Measurements from ENCODE around the gene HNRNPL.
A peak's percentile ranks its signal among the peaks of the same experiment; 100 is the strongest.
"Not testable (repeated sequence)": the region's sequence is repeated elsewhere in the genome, so short reads cannot be mapped to it uniquely, and the experiment has no call there.

The HNRNPL gene
- total RNA-seq, result 76.7 to 166 (median 112) reads per million in 17 experiments

GRCh38 chr19:38849860-38850435 is at the start of gene HNRNPL:
Gene HNRNPL, minus strand, starts transcription at chr19:38849986. Its CDS starts 20 bp downstream, at chr19:38849966.
- DNase-seq, result peak; percentile 100

GRCh38 chr19:38898788-38899446 is 49.1 kb upstream of the HNRNPL start:
- peak; percentile 14 to 45 (median 40) for DNase-seq

GRCh38 chr19:38894968-38895367 is 45.2 kb upstream of the HNRNPL start:
- no peak for DNase-seq

- no peak for DNase-seq
Measured at GRCh38 chr19:38893341-38893771, 43.6 kb upstream of the HNRNPL start.

GRCh38 chr19:38892841-38893240 is 43.1 kb upstream of the HNRNPL start:
- no peak for DNase-seq

- DNase-seq, result no peak
Measured at GRCh38 chr19:38891771-38892170, 42.0 kb upstream of the HNRNPL start.

GRCh38 chr19:38890686-38891085 is 40.9 kb upstream of the HNRNPL start:
- no peak for DNase-seq

GRCh38 chr19:38889803-38890202 is 40.0 kb upstream of the HNRNPL start:
- DNase-seq, result no peak

GRCh38 chr19:38888876-38889275 is 39.1 kb upstream of the HNRNPL start:
- DNase-seq, result no peak

GRCh38 chr19:38884691-38885090 is 34.9 kb upstream of the HNRNPL start:
- DNase-seq, result not testable (repeated sequence)

DNA sequence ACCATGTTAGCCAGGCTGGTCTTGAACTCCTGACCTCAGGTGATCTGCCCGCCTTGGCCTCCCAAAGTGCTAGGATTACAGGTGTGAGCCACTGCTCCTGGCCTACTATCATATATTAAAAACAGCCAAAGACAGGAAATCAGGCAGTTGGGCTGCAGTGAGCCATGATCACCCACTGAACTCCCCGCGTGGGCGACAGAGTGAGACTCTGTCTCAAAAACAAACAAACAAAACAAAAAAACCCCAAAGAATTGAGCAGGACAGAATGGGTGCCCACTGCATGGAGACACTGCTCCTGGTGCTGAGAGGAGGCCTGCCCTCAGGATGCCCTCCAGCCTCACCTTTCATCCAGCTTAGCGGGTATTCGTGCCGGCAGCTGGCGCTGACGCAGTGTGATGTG is 33.5 kb upstream of the HNRNPL start:
- DNase-seq, result no peak

DNA sequence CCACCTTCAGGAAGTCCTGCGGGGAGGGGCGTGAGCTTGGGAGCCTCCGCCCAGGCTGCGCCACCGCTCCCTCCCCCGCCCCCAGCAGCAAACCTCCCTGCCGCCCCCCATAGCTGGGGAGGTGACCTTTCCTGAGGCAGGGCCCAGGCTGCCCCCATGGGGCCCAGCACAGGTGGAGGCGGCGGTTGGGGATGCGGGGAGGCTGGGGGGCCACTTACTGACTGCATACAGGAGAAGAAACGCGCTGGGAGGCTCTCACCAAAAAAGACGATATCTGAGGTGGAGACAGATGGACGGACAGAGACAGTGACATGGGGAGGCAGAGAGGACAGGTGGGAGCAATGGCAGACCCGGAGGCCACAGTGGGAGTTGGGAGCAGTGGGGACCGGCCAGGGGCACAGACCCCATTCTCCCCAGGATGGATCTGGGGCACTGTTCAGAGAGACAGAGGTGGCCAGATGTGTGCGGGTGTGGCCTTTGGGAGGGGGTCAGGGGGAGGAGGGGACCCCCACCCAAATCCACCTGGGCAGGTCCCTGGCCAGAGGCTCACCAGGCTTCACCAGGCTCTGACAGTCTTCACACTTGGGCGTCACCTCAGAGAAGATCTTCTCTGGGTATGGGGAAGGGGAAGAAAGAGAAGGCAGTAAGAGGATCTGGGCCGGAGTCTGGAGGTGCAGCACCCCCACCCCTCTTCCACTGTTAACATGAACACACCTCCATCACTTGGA is 31.3 kb upstream of the HNRNPL start:
- DNase-seq, result no peak

GRCh38 chr19:38880076-38880881 is 30.5 kb upstream of the HNRNPL start:
- no peak for DNase-seq

- no peak for DNase-seq
Measured at GRCh38 chr19:38879400-38879751, 29.6 kb upstream of the HNRNPL start.

- no peak for DNase-seq
Measured at GRCh38 chr19:38878575-38879399, 29.0 kb upstream of the HNRNPL start.

DNA sequence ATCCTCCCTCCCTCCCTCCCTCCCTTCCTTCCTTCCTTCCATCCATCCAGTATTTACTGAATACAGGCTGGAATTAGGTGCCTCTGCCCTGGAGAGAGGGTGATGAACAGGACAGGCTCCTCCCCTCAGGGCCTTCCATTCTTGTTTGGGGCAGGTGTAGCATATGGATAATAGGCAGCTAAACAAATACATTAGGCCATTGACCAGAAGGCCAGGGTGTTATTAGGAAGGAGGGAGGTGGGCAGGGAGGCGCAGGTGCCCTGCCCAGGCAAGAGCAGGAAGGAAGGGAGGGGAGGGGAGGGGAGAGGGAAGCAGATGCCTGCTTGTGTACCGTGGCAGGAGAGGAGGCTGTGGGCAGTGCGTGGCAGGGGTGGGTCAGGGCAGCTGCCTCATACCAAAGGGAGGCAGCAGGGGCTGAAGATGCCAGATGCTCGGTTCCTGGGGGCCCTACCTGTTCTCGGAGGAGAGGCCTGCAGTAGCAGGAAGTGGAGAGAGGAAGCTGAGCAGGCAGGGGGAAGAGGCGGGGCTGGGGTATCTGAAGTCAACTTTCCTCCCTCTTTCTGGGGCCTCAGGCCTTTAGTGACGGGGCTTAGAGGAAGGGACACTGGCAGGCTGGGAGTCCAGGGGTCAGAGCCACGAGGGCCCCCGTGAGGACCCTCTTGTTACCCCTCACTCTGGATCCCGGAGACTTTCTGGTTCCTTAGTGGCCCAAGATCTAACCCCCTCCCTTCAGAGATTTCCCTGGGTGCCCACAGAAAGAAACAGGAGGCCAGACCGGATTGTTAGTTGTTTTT is 28.2 kb upstream of the HNRNPL start, which contains the start of gene RINL:
Gene RINL (minus strand): TSS at position 495 of the 794 bp plus-strand sequence. CDS start 1,533 bp downstream, outside the sequence.
- DNase-seq, result peak in 3 of 4 experiments; percentile 42 to 59 (median 55)

DNA sequence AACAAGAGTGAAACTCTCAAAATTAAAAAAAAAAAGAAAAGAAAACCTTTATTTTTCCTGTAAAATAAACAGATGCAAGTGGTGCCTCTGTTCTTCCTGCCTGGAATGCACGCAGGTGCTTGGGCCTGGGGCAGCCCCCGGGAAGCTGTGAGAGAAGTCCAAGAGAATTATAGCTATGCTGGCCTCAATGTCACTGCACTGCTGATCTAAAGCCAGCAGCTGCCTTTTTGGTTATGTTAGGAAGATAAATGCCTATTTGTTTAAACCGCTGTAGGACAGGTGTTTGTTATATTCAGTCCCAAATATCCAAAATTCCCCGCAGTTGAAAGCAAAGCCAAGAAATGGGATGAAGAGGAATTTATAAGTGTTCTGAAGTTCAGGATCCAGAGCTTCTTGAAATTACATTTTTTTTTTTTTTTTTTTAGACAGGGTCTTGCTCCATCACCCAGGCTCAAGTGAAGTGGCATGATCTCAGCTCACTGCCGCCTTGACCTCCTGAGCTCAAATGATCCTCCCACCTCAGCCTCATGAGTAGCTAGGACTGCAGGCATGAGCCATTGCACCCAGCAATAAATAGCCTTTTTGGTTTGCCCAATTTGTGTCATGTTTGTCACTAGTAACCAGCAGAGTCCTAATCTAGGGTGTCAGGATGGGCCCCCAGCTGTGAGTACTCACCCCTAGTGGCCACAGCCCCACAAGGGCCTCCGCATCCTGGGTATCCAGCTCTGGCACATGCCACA is 26.0 kb upstream of the HNRNPL start:
- DNase-seq, result peak; percentile 13 to 57 (median 40)

- not testable (repeated sequence) for DNase-seq
Measured at GRCh38 chr19:38873400-38873799, 23.6 kb upstream of the HNRNPL start.

DNA sequence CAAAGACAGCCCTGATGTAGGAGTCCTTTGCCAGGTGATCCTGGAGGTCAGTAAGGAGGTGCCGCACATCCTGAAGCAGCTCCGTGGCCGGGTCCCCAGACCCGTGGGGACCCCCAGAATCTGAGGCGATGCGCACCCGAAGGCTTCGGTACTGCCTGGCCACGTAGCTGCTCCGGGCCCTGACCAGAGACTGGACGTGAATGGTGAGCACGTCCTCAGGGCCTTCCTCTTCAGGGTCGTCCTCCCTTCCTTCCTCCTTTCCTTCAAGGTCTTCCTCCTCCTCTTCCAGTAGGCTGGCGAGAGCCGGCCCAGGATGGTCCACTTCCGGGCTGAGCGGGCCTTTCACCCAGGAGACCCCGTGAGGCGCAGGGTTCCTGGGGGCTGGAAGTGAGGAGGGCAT is 20.8 kb upstream of the HNRNPL start:
- DNase-seq, result no peak

All from suppressor macrophage (primary cell).